Measurements from ENCODE around the gene FBN1.
A peak's percentile ranks its signal among the peaks of the same experiment; 100 is the strongest.

The FBN1 gene

GRCh38 chr15:48652510-48653076 is 7.1 kb upstream of the FBN1 start:
- DNase-seq (ENCODE audit: low spot score), result no peak

GRCh38 chr15:48650931-48651330 is 5.4 kb upstream of the FBN1 start:
- no peak for DNase-seq (ENCODE audit: low spot score)

GRCh38 chr15:48647962-48648361 is 2.5 kb upstream of the FBN1 start:
- peak; percentile 51 for DNase-seq (ENCODE audit: low spot score)

- no peak for DNase-seq (ENCODE audit: low spot score)
Measured at GRCh38 chr15:48646331-48646730, 822 bp upstream of the FBN1 start.

- peak; percentile 20 for DNase-seq (ENCODE audit: low spot score)
Measured at GRCh38 chr15:48644827-48645557, 517 bp downstream of the FBN1 start.

GRCh38 chr15:48644467-48644826 is 1.1 kb downstream of the FBN1 start:
- DNase-seq (ENCODE audit: low spot score), result peak; percentile 16

- DNase-seq (ENCODE audit: low spot score), result no peak
Measured at GRCh38 chr15:48643776-48644466, 1.6 kb downstream of the FBN1 start.

GRCh38 chr15:48643206-48643605 is 2.3 kb downstream of the FBN1 start:
- DNase-seq (ENCODE audit: low spot score), result no peak

GRCh38 chr15:48642795-48643194 is 2.7 kb downstream of the FBN1 start:
- DNase-seq (ENCODE audit: low spot score), result no peak

GRCh38 chr15:48641416-48641815 is 4.1 kb downstream of the FBN1 start:
- peak; percentile 12 for DNase-seq (ENCODE audit: low spot score)

- DNase-seq (ENCODE audit: low spot score), result no peak
Measured at GRCh38 chr15:48638963-48639362, 6.5 kb downstream of the FBN1 start.

GRCh38 chr15:48637639-48638038 is 7.9 kb downstream of the FBN1 start:
- no peak for DNase-seq (ENCODE audit: low spot score)

GRCh38 chr15:48636511-48636910 is 9.0 kb downstream of the FBN1 start:
- DNase-seq (ENCODE audit: low spot score), result no peak

GRCh38 chr15:48634893-48635292 is 10.6 kb downstream of the FBN1 start:
- DNase-seq (ENCODE audit: low spot score), result no peak

GRCh38 chr15:48634096-48634495 is 11.4 kb downstream of the FBN1 start:
- DNase-seq (ENCODE audit: low spot score), result no peak

GRCh38 chr15:48632651-48633050 is 12.9 kb downstream of the FBN1 start:
- no peak for DNase-seq (ENCODE audit: low spot score)

- DNase-seq (ENCODE audit: low spot score), result no peak
Measured at GRCh38 chr15:48631176-48631770, 14.2 kb downstream of the FBN1 start.

- no peak for DNase-seq (ENCODE audit: low spot score)
Measured at GRCh38 chr15:48630245-48630644, 15.3 kb downstream of the FBN1 start.

- DNase-seq (ENCODE audit: low spot score), result no peak
Measured at GRCh38 chr15:48628832-48629231, 16.7 kb downstream of the FBN1 start.

GRCh38 chr15:48627260-48627940 is 18.1 kb downstream of the FBN1 start:
- no peak for DNase-seq (ENCODE audit: low spot score)

- DNase-seq (ENCODE audit: low spot score), result no peak
Measured at GRCh38 chr15:48625126-48625525, 20.4 kb downstream of the FBN1 start.

GRCh38 chr15:48624700-48625099 is 20.8 kb downstream of the FBN1 start:
- DNase-seq (ENCODE audit: low spot score), result no peak

Data from cerebellar cortex (tissue), 1 donor.